WI38 (cell line): Measurements from ENCODE around the gene SUV39H2.

Source experiments
- H3K4me3 ChIP-seq: 2 replicates; pipeline ENCODE4 v1.5.1; 2011; ENCODE audit warnings: low read depth, mild to moderate bottlenecking, control low read depth, low read length
- CTCF ChIP-seq: IDR thresholded peaks from 2 replicates; pipeline ENCODE4 v1.5.1; 2012; ENCODE audit warnings: low read depth, mild to moderate bottlenecking, control low read depth, low read length

SUV39H2 gene

GRCh38 chr10:14879124-14879927, 660 bp downstream of the SUV39H2 start:
- no peak for TF ChIP-seq CTCF
- peak overlapping the region; percentile 91 for H3K4me3 ChIP-seq

- H3K4me3 ChIP-seq, result peak overlapping the region; percentile 91
- no peak for TF ChIP-seq CTCF
Measured at GRCh38 chr10:14879928-14880193, 1.2 kb downstream of the SUV39H2 start.

GRCh38 chr10:14880229-14880628, 1.6 kb downstream of the SUV39H2 start:
- H3K4me3 ChIP-seq, result peak overlapping the region; percentile 91
- no peak for TF ChIP-seq CTCF

GRCh38 chr10:14884082-14884481, 5.4 kb downstream of the SUV39H2 start:
- TF ChIP-seq CTCF, result no peak

GRCh38 chr10:14889318-14889717, 10.7 kb downstream of the SUV39H2 start:
- peak; percentile 6; the same call in 1 of the 2 replicates for TF ChIP-seq CTCF
- H3K4me3 ChIP-seq, result no peak overlapping the region

More at GRCh38 chr10:14884082-14884481, 5.4 kb downstream of the SUV39H2 start:
- H3K4me3 ChIP-seq, result no peak overlapping the region

GRCh38 chr10:14891151-14891550, 12.5 kb downstream of the SUV39H2 start:
- no peak for TF ChIP-seq CTCF
- no peak overlapping the region for H3K4me3 ChIP-seq

- TF ChIP-seq CTCF, result peak; percentile 31; the same call in 1 of the 2 replicates
- no peak overlapping the region for H3K4me3 ChIP-seq
Measured at GRCh38 chr10:14904316-14904732, 25.7 kb downstream of the SUV39H2 start.
